ENCODE results near the gene TK2.

DNA sequence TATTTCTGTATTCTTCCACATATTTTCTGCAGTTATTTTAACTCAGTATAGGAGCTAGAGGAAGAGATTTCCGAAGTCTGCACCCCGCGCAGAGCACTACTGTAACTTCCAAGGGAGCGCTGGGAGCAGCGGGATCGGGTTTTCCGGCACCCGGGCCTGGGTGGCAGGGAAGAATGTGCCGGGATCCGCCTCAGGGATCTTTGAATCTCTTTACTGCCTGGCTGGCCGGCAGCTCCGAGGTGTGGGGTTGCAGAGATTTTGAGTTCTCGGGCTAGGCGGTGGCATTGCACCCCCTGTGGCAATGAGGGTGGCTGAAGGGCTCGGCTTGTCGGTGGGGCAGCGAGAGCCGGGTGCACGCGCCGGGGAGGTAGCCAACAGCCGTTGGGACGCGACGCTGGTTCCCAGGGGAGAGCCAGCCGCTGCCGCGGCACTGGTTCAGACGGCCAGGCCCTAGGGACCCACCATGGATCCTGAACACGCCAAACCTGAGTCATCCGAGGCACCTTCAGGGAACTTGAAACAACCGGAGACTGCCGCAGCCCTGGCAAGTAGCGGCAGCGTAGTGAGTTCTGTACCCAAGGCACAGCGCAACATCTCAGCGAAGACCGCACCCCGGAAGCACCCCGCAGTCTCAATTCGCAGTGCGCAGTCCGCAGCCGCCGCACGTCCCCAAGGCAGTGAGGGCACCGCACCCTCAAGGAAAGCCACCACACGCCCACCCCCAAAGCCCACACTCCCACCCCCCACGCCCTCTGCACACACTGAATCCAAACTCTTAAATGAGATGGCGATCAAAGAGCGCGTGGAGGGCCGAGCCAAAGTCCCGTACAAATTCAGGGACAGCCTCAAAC is 16.4 kb upstream of the TK2 start, which contains the start of gene CMTM1:
- TF ChIP-seq, protein P1, sequence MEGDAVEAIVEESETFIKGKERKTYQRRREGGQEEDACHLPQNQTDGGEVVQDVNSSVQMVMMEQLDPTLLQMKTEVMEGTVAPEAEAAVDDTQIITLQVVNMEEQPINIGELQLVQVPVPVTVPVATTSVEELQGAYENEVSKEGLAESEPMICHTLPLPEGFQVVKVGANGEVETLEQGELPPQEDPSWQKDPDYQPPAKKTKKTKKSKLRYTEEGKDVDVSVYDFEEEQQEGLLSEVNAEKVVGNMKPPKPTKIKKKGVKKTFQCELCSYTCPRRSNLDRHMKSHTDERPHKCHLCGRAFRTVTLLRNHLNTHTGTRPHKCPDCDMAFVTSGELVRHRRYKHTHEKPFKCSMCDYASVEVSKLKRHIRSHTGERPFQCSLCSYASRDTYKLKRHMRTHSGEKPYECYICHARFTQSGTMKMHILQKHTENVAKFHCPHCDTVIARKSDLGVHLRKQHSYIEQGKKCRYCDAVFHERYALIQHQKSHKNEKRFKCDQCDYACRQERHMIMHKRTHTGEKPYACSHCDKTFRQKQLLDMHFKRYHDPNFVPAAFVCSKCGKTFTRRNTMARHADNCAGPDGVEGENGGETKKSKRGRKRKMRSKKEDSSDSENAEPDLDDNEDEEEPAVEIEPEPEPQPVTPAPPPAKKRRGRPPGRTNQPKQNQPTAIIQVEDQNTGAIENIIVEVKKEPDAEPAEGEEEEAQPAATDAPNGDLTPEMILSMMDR (IDR thresholded peaks at IDR 0.05; ENCODE audit: low read depth, low read length, poor library complexity, severe bottlenecking), result no peak
- TF ChIP-seq EZH2phosphoT487 (IDR thresholded peaks at IDR 0.05; ENCODE audit: borderline replicate concordance, low read length), result no peak

All from DOHH2 (cell line).